K562 (cell line): ENCODE data around the gene ILF2. TPM values are rescaled to one million over a fixed set of nuclear protein-coding genes. Genes with fewer than 3 reads are reported as not detected.

Source experiments
- ATAC-seq: fragments of 200-7000 bp; cut with Tn5 transposase; 3 replicates; pipeline ENCODE4 v1.9.1; 2020; ENCODE audit warnings: moderate library complexity
- BruUV-seq: library from RNA; stranded (reverse); fragments of 400-500 nt; replicated peaks from 2 replicates; lab custom pipeline; 2021; lab: Mats Ljungman, UMichigan
- CTCF ChIA-PET: fragments of 300-600 bp; formaldehyde crosslinking; extraction: SDS; loops from one replicate; lab custom pipeline; 2021; ENCODE audit warnings: low intra/inter-chr PET ratio; lab: Yijun Ruan, JAX
- POLR2A ChIA-PET: fragments of 300-600, 350-650 bp; sonication (Branson Sonifier 250); formaldehyde crosslinking; extraction: SDS; loops from one replicate; lab custom pipeline; 2021; ENCODE audit warnings: antibody characterized with exemption, inconsistent platforms; lab: Yijun Ruan, JAX
- DNase-seq, 4 experiments: peaks; one replicate each; pipeline versions ENCODE4 v3.0.0 to v3.0.0-alpha.2; 2011 to 2018; ENCODE audit warnings: low spot score in 3 of 4, mixed read lengths in 3 of 4; ENCODE audit errors: extremely low read depth in 1 of 4
- FAIRE-seq: peaks from 2 replicates; lab custom pipeline; 2011; peaks lifted over from hg19 to GRCh38; lab: Jason Lieb, UNC
- H2AFZ ChIP-seq: 2 replicates; pipeline ENCODE4 v1.6.0; 2011; ENCODE audit warnings: low read depth, low read length, control low read depth, inconsistent platforms
- H3K27ac ChIP-seq: fragments of 200-600 bp; 3 replicates; pipeline ENCODE4 v1.8.0; 2011; ENCODE audit warnings: low read depth, mild to moderate bottlenecking, control low read depth, inconsistent platforms, low read length, moderate library complexity, mixed read lengths; ENCODE audit errors: extremely low read depth
- H3K27me3 ChIP-seq, 2 experiments: fragments of 300-600 bp in 1 of 2; 2 replicates in 1 of 2; 3 replicates in 1 of 2; pipeline versions ENCODE4 v1.6.0 to v1.8.0; 2011; ENCODE audit warnings: inconsistent platforms in 2 of 2, low read length in 2 of 2, mild to moderate bottlenecking in 1 of 2, mixed read lengths in 1 of 2, moderate library complexity in 1 of 2; ENCODE audit not compliant: control insufficient read depth in 2 of 2, insufficient read depth in 2 of 2
- H3K36me3 ChIP-seq: fragments of 300-600 bp; 3 replicates; pipeline ENCODE4 v1.8.0; 2011; ENCODE audit warnings: mild to moderate bottlenecking, low read length, inconsistent platforms; ENCODE audit not compliant: control insufficient read depth, insufficient read depth
- H3K4me1 ChIP-seq, 2 experiments: fragments of 200-600 bp in 1 of 2; replicated peaks in 1 of 2; 2 replicates in 1 of 2; 3 replicates in 1 of 2; pipeline versions ENCODE4 v1.5.1 to v1.8.0; 2011; ENCODE audit warnings: inconsistent platforms in 2 of 2, low read length in 2 of 2, mild to moderate bottlenecking in 1 of 2, mixed read lengths in 1 of 2, moderate library complexity in 1 of 2; ENCODE audit not compliant: control insufficient read depth in 2 of 2, insufficient read depth in 2 of 2
- H3K4me2 ChIP-seq: 2 replicates; pipeline ENCODE4 v1.6.1; 2011; ENCODE audit warnings: low read length, control low read depth, inconsistent platforms, mixed read lengths; ENCODE audit not compliant: insufficient read depth
- H3K4me3 ChIP-seq: fragments of 200-600 bp; sonication (generic), shearing (Covaris generic); 2 replicates; pipeline ENCODE4 v1.5.1; 2016; ENCODE audit warnings: control low read depth, inconsistent platforms
- H3K79me2 ChIP-seq: fragments of 200-600 bp; 3 replicates; pipeline ENCODE4 v1.8.0; 2011; ENCODE audit warnings: low read length, inconsistent platforms; ENCODE audit not compliant: control insufficient read depth, insufficient read depth
- H3K9ac ChIP-seq, 2 experiments: 2 replicates each; pipeline versions ENCODE4 v1.6.0 to v1.6.1; 2011; ENCODE audit warnings: low read depth in 2 of 2, low read length in 2 of 2, control low read depth in 1 of 2, inconsistent platforms in 1 of 2, mild to moderate bottlenecking in 1 of 2, mixed read lengths in 1 of 2; ENCODE audit not compliant: insufficient read depth in 1 of 2
- H3K9me1 ChIP-seq: one replicate; pipeline ENCODE4 v1.6.0; 2011; ENCODE audit warnings: inconsistent platforms, mild to moderate bottlenecking, low read length, moderate library complexity; ENCODE audit not compliant: control insufficient read depth, insufficient read depth
- H3K9me3 ChIP-seq: replicated peaks from 2 replicates; pipeline ENCODE4 v1.5.1; 2011; ENCODE audit warnings: low read depth, low read length, inconsistent platforms; ENCODE audit not compliant: control insufficient read depth, insufficient read depth
- H4K20me1 ChIP-seq: replicated peaks from 2 replicates; pipeline ENCODE4 v1.6.1; 2011; ENCODE audit warnings: low read length, inconsistent platforms, mixed read lengths; ENCODE audit not compliant: control insufficient read depth, insufficient read depth
- ARID4B ChIP-seq: sonication (generic); formaldehyde crosslinking; IDR thresholded peaks from 2 replicates; pipeline ENCODE4 v1.8.0; 2022; ENCODE audit warnings: mild to moderate bottlenecking, missing genetic modification reagents
- EGR1 ChIP-seq: fragments of 450-650 bp; conservative IDR thresholded peaks from 2 replicates; pipeline ENCODE4 v1.6.1; 2017; ENCODE audit warnings: mild to moderate bottlenecking
- PHF8 ChIP-seq: fragments of 200-600 bp; sonication (generic); IDR thresholded peaks from 2 replicates; pipeline ENCODE4 v1.6.1; 2012; ENCODE audit warnings: mixed run types, mild to moderate bottlenecking, inconsistent platforms, low read length, moderate library complexity, borderline replicate concordance
- TRIM28 ChIP-seq: fragments of 450-650 bp; IDR thresholded peaks from 2 replicates; pipeline ENCODE4 v1.6.1; 2017
- ZNF224 ChIP-seq: sonication (generic); formaldehyde crosslinking; IDR thresholded peaks from 2 replicates; pipeline ENCODE4 v1.8.0; 2022; ENCODE audit warnings: mild to moderate bottlenecking, missing genetic modification reagents
- WGBS: fragments of 100-300 bp; shearing (Covaris generic); methylation state at CpG from one replicate; pipeline ENCODE4 v1.1.6; 2016; ENCODE audit warnings: low coverage, mixed read lengths; ENCODE audit not compliant: insufficient coverage; ENCODE audit errors: missing lambda C conversion rate; 5-methylcytosine and 5-hydroxymethylcytosine counted together
- in situ Hi-C: fragments of 300-500 bp; cut with MboI; formaldehyde crosslinking; loops from 4 replicates; pipeline ENCODE4 v1.15.0; 2018; ENCODE audit warnings: inconsistent platforms, mixed read lengths
- intact Hi-C: fragments of 100-400 bp; cut with micrococcal nuclease; formaldehyde crosslinking; loops from 2 replicates; pipeline ENCODE4 v1.14.2; 2022
- polyA plus RNA-seq, 8 experiments: library from polyadenylated mRNA; depleted of rRNA in 4 of 8; stranded (reverse) in 5 of 8; unstranded in 3 of 8; fragments of >200 nt; fragmentation: Nextera tagmentation in 2 of 8; fragmentation: Illumina TruSeq in 1 of 8; extraction: Ambion mirVana in 2 of 8; extraction: Trizol in 1 of 8; gene quantifications; 2 replicates each; pipeline versions ENCODE4 v1.2.1 to v1.2.3, GENCODE V29; 2011 to 2014; ENCODE audit warnings: inconsistent platforms in 1 of 8, missing spikeins in 1 of 8
- total RNA-seq, 7 experiments: library from RNA; depleted of rRNA in 6 of 7; stranded (reverse); fragments of >200 nt in 6 of 7; fragmentation: Illumina TruSeq in 2 of 7; extraction: Trizol in 2 of 7; gene quantifications; 2 replicates each; pipeline versions ENCODE4 v1.2.1 to v1.2.3, GENCODE V29; 2011 to 2021; ENCODE audit warnings: low replicate concordance in 1 of 7
- TF ChIP-seq, protein P1 (sequence below): sonication (generic); formaldehyde crosslinking; IDR thresholded peaks from 2 replicates; pipeline ENCODE4 v1.8.0; 2022; ENCODE audit warnings: mild to moderate bottlenecking, missing genetic modification reagents
- TF ChIP-seq, protein P2 (sequence below): fragments of 450-650 bp; IDR thresholded peaks from 2 replicates; pipeline ENCODE4 v1.7.0; 2016; ENCODE audit warnings: borderline replicate concordance

Gene ILF2
- total and polyA plus RNA-seq, 9 of the 15 experiments (the other 6 are each of a cell fraction or from before 2014, with no cell fraction given) = 282 to 726 (median 474) TPM

DNA sequence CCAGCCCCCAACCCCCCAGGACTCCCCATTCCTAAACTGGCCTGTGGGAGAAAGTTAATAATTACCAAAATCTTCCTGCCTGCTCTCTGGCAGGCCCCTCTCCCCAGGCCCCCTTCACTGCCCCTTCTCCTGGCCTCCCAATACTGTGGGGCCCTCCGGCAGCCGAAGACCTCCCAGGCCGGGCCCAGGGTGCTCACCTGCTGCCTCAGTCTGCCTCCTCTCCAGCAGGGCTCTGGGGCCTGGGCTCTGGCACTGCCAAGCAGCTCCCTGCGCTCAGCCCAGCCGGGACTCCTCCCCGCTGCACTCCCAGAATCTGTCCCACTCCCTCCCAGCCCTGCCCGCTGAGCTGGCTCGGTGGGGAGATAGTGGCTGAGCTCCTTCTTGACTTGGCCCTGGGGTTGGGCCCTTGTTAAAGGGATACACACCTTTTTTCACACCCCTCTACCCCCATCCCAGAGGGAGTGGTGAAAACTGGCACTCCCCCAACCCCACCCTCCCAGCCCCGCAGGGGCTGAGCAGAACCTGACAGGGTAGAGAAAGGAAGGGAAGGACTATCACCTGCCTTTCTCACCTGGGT is 58.0 kb downstream of the ILF2 start, which contains the start of gene S100A16:
TSS of gene S100A16 (minus strand) at position 383 of the 577 bp plus-strand sequence. CDS start 4,986 bp downstream, outside the sequence.
- Histone ChIP-seq H3K27me3 (no peaks in the 10 kb centered on the region), H3K4me3 (no peak within 1 kb of the TSS), H3K79me2 (no peaks in the 10 kb centered on the region), H4K20me1 (no peaks in the 10 kb centered on the region), H3K9ac (peak within 1 kb of the TSS in 1 of 2 experiments; percentile 59; a peak in 2 of 4 replicates), H3K36me3 (no peaks in the 10 kb centered on the region), H3K9me3 (no peaks in the 10 kb centered on the region), H3K9me1 (peaks cover 6% of the 10 kb centered on the region), H3K4me1 (peaks cover 39 to 62% of the 10 kb centered on the region in 2 experiments), H2AFZ (no peak within 1 kb of the TSS), H3K4me2 (no peak within 1 kb of the TSS), H3K27ac (no peak within 1 kb of the TSS)
- ChIA-PET CTCF (no interaction called here), POLR2A (interaction anchor here (0.6 to 2.0 kb wide), 6 partner anchors 14 to 749 kb away, joined by 3 to 17 read pairs (median 3); partner anchors contain the start of genes CHTOP and S100A13)
- ATAC-seq (peak; percentile 8; the same call in 2 of the 3 replicates), DNase-seq (peak in 2 of 4 experiments; percentile 48 to 49), FAIRE-seq (no peak)
- no TSS peak for BruUV-seq
- in situ Hi-C loops (no loop called here), intact Hi-C loops (no loop called here)
- TF ChIP-seq, protein P1, sequence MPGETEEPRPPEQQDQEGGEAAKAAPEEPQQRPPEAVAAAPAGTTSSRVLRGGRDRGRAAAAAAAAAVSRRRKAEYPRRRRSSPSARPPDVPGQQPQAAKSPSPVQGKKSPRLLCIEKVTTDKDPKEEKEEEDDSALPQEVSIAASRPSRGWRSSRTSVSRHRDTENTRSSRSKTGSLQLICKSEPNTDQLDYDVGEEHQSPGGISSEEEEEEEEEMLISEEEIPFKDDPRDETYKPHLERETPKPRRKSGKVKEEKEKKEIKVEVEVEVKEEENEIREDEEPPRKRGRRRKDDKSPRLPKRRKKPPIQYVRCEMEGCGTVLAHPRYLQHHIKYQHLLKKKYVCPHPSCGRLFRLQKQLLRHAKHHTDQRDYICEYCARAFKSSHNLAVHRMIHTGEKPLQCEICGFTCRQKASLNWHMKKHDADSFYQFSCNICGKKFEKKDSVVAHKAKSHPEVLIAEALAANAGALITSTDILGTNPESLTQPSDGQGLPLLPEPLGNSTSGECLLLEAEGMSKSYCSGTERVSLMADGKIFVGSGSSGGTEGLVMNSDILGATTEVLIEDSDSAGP = 0 out of 2 replicates have a peak, but pooled peaks have one; percentile 55
- TF ChIP-seq PHF8 (peak; percentile 23; the same call in 1 of the 2 replicates), TRIM28 (no peak), ARID4B (CRISPR knock-in tag) (no peak), EGR1 (no peak), ZNF224 (CRISPR knock-in tag) (no peak)
- TF ChIP-seq, protein P2, sequence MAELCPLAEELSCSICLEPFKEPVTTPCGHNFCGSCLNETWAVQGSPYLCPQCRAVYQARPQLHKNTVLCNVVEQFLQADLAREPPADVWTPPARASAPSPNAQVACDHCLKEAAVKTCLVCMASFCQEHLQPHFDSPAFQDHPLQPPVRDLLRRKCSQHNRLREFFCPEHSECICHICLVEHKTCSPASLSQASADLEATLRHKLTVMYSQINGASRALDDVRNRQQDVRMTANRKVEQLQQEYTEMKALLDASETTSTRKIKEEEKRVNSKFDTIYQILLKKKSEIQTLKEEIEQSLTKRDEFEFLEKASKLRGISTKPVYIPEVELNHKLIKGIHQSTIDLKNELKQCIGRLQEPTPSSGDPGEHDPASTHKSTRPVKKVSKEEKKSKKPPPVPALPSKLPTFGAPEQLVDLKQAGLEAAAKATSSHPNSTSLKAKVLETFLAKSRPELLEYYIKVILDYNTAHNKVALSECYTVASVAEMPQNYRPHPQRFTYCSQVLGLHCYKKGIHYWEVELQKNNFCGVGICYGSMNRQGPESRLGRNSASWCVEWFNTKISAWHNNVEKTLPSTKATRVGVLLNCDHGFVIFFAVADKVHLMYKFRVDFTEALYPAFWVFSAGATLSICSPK = no peak
- WGBS = 24% methylated on average over 6 of the region's 9 CpGs
